Prostate gland (tissue), 2 donors: ENCODE data around the gene VPS54.
"Not testable (repeated sequence)": the region's sequence is repeated elsewhere in the genome, so short reads cannot be mapped to it uniquely, and the experiment has no call there.

ENCODE experiments used
- POLR2AphosphoS5 ChIP-seq: sonication (generic); formaldehyde crosslinking; IDR thresholded peaks from one replicate; pipeline ENCODE4 v1.6.1; 2017; ENCODE audit warnings: antibody characterized with exemption
- TF ChIP-seq, protein P1 (sequence below), 4 experiments: fragments of 200-600 bp in 2 of 4; fragments of 450-650 bp in 2 of 4; sonication (generic) in 2 of 4; IDR thresholded peaks; 1 replicate in 3 of 4; 2 replicates in 1 of 4; pipeline ENCODE4 v1.5.1; 2016 to 2019; ENCODE audit warnings: antibody characterized with exemption in 4 of 4, mild to moderate bottlenecking in 2 of 4, moderate library complexity in 2 of 4

DNA sequence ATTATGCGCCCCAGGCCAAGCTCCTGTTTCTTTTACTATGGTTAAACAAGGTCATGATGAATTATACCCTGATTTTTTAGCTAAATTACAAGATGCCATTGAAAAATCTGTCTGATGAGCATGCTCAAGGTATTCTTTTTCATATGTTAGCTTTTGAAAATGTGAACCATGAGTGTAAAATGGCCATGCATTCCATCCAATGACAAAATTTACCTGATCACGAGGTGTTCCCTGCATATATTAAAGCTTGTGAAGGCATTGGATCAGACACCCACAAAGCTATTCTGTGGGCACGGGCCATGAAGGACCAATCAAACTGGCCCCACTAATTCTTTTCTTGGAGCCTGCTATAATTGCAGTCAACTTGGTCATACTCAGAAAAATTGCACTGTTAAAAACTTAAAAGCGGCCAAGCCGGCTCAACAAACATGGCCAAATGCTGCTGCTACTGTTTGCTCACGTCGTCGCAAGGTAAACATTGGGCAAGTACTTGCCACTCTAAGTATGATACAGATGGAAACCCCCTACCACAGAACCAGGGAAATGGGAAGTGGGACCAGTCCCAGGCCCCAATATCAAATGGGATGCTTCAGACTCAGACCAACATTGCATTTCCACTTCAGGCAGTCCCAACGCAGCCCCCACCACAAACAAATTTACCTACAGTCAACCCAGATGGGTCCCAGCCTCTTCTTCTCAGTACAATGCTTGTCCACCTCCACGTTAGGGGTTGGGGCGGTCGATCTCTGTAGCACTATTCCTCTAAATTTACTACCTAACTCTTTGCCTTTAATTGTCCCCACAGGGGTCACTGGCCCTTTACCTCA, 27.8 kb downstream of the VPS54 start:
- TF ChIP-seq, protein P1, sequence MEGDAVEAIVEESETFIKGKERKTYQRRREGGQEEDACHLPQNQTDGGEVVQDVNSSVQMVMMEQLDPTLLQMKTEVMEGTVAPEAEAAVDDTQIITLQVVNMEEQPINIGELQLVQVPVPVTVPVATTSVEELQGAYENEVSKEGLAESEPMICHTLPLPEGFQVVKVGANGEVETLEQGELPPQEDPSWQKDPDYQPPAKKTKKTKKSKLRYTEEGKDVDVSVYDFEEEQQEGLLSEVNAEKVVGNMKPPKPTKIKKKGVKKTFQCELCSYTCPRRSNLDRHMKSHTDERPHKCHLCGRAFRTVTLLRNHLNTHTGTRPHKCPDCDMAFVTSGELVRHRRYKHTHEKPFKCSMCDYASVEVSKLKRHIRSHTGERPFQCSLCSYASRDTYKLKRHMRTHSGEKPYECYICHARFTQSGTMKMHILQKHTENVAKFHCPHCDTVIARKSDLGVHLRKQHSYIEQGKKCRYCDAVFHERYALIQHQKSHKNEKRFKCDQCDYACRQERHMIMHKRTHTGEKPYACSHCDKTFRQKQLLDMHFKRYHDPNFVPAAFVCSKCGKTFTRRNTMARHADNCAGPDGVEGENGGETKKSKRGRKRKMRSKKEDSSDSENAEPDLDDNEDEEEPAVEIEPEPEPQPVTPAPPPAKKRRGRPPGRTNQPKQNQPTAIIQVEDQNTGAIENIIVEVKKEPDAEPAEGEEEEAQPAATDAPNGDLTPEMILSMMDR (IDR thresholded peaks at IDR 0.05), result not testable (repeated sequence)
- TF ChIP-seq POLR2AphosphoS5, result peak; percentile 71
